Testis (tissue), 3 donors: Measurements from ENCODE around the gene EPS15. TPM values are rescaled to one million over a fixed set of nuclear protein-coding genes. Genes with fewer than 3 reads are reported as not detected.

Experiments used
- DNase-seq: peaks from one replicate; pipeline ENCODE4 v3.0.0-alpha.2; 2019
- H3K27ac ChIP-seq, 2 donors: fragments of 200-600 bp; sonication (generic); one replicate each; pipeline ENCODE4 v1.5.1; 2019
- H3K27me3 ChIP-seq: fragments of 200-600 bp; sonication (generic); one replicate; pipeline ENCODE4 v1.5.1; 2019
- H3K36me3 ChIP-seq: fragments of 200-600 bp; sonication (generic); one replicate; pipeline ENCODE4 v1.5.1; 2017; ENCODE audit warnings: low read depth; ENCODE audit errors: missing control alignments
- H3K4me1 ChIP-seq: fragments of 200-600 bp; sonication (generic); one replicate; pipeline ENCODE4 v1.5.1; 2019
- H3K4me3 ChIP-seq, 2 donors: fragments of 200-600 bp; sonication (generic); one replicate each; pipeline ENCODE4 v1.5.1; 2017 to 2019
- H3K9me3 ChIP-seq: fragments of 200-600 bp; sonication (generic); one replicate; pipeline ENCODE4 v1.5.1; 2017
- CTCF ChIP-seq, 3 experiments: fragments of 450-650 bp in 2 of 3; fragments of 200-600 bp in 1 of 3; sonication (generic) in 1 of 3; IDR thresholded peaks; one replicate each; pipeline ENCODE4 v1.5.1; 2016 to 2019; ENCODE audit warnings: antibody characterized with exemption in 3 of 3, mild to moderate bottlenecking in 2 of 3, moderate library complexity in 1 of 3
- POLR2A ChIP-seq: fragments of 450-650 bp; IDR thresholded peaks from one replicate; pipeline ENCODE4 v1.6.1; 2017; ENCODE audit warnings: antibody characterized with exemption, mild to moderate bottlenecking, moderate library complexity
- WGBS, 2 donors: methylation state at CpG; one replicate each; pipeline ENCODE4 v1.1.5; 2018; 5-methylcytosine and 5-hydroxymethylcytosine counted together
- intact Hi-C: fragments of 100-400 bp; cut with DNase I; formaldehyde crosslinking; loops from one replicate; pipeline ENCODE4 v1.15.1; 2023; ENCODE audit warnings: low total_unique reads
- polyA plus RNA-seq: library from polyadenylated mRNA; stranded (reverse); fragments of 350-450 nt; fragmentation: Illumina TruSeq; extraction: RNeasy Lipid Tissue Mini Kit (QIAGEN cat#74804); gene quantifications from one replicate; pipeline ENCODE4 v1.2.3, GENCODE V29; 2014; ENCODE audit warnings: low read depth, low replicate concordance; ENCODE audit not compliant: insufficient read depth
- total RNA-seq, 2 donors: library from RNA; depleted of rRNA; stranded (reverse); fragments of >200 nt; gene quantifications; one replicate each; pipeline ENCODE4 v1.2.3, GENCODE V29; 2016

The EPS15 gene
- total and polyA plus RNA-seq, 3 donors from 2014 or later, result 77.2 to 127 (median 108) TPM

GRCh38 chr1:51331206-51332100 lies 187.6 kb downstream of the EPS15 start:
- no peak overlapping the region for H3K4me3 ChIP-seq
- H3K27me3 ChIP-seq, result no peaks in the 10 kb centered on the region
- intact Hi-C loops, result no loop called here
- H3K36me3 ChIP-seq, result no peaks in the 10 kb centered on the region
- no peak overlapping the region for H3K27ac ChIP-seq
- TF ChIP-seq CTCF (IDR thresholded peaks at IDR 0.05), result no peak
- TF ChIP-seq POLR2A, result no peak
- 48 to 60% methylated on average over 5 to 6 of the region's 7 CpGs for WGBS, 2 donors
- H3K4me1 ChIP-seq, result peaks cover 14% of the 10 kb centered on the region
- no peaks in the 10 kb centered on the region for H3K9me3 ChIP-seq
- DNase-seq, result no peak

GRCh38 chr1:51330331-51331201 lies 188.5 kb downstream of the EPS15 start, which contains the start of gene TTC39A:
Gene TTC39A, minus strand, starts transcription at chr1:51330562. Its CDS starts 85 bp downstream, at chr1:51330477.
- no peaks in the 10 kb centered on the region for H3K36me3 ChIP-seq
- no peak for TF ChIP-seq CTCF (IDR thresholded peaks at IDR 0.05)
- no peak for TF ChIP-seq POLR2A
- intact Hi-C loops, result no loop called here
- H3K4me1 ChIP-seq, result peaks cover 14% of the 10 kb centered on the region
- no peaks in the 10 kb centered on the region for H3K27me3 ChIP-seq
- no peaks in the 10 kb centered on the region for H3K9me3 ChIP-seq
- 6 to 16% methylated on average over 15 to 60 of the region's 87 CpGs for WGBS, 2 donors
- H3K4me3 ChIP-seq, result peak within 1 kb of the TSS; percentile 47 to 55
- H3K27ac ChIP-seq, result no peak within 1 kb of the TSS
- no peak for DNase-seq

- no peak overlapping the region for H3K4me3 ChIP-seq
- intact Hi-C loops, result no loop called here
- DNase-seq, result peak; percentile 58
These were observed 189.4 kb downstream of the EPS15 start for GRCh38 chr1:51329443-51330325.

More at GRCh38 chr1:51329443-51330325, 189.4 kb downstream of the EPS15 start:
- Histone ChIP-seq H3K36me3 (no peaks in the 10 kb centered on the region), H3K27me3 (no peaks in the 10 kb centered on the region), H3K9me3 (no peaks in the 10 kb centered on the region), H3K27ac (no peak overlapping the region), H3K4me1 (peaks cover 14% of the 10 kb centered on the region)
- WGBS, 2 donors, result 35 to 51% methylated on average over 16 to 26 of the region's 26 CpGs
- TF ChIP-seq POLR2A (no peak), CTCF (IDR thresholded peaks at IDR 0.05) (no peak)
